ENCODE data around the gene LDB1. TPM values are rescaled to one million over a fixed set of nuclear protein-coding genes. Genes with fewer than 3 reads are reported as not detected.

The LDB1 gene, protein sequence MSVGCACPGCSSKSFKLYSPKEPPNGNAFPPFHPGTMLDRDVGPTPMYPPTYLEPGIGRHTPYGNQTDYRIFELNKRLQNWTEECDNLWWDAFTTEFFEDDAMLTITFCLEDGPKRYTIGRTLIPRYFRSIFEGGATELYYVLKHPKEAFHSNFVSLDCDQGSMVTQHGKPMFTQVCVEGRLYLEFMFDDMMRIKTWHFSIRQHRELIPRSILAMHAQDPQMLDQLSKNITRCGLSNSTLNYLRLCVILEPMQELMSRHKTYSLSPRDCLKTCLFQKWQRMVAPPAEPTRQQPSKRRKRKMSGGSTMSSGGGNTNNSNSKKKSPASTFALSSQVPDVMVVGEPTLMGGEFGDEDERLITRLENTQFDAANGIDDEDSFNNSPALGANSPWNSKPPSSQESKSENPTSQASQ
- polyA plus RNA-seq, result 10 to 100 TPM; 11.9 to 47.5 (median 16.8) TPM
- long read RNA-seq, donor 1, partial matches to known transcripts, result 56 of 66 reads
- long read RNA-seq, donor 1, other reads (novel, unspliced or antisense), result 6 of 66 reads
- long read RNA-seq, donor 2, result 0 reads
- long read RNA-seq, donor 3, partial matches to known transcripts, result 18 of 21 reads
- long read RNA-seq, donor 3, other reads (novel, unspliced or antisense), result 0 of 21 reads
- long read RNA-seq, donor 4, partial matches to known transcripts, result 0 of 1 reads
- long read RNA-seq, donor 4, other reads (novel, unspliced or antisense), result 0 of 1 reads
- long read RNA-seq, donor 5, result 0 reads
- long read RNA-seq, donor 6, partial matches to known transcripts, result 0 of 1 reads
- long read RNA-seq, donor 6, other reads (novel, unspliced or antisense), result 0 of 1 reads
- long read RNA-seq, donor 7, result 0 reads
- long read RNA-seq, donor 8, partial matches to known transcripts, result 0 of 2 reads
- long read RNA-seq, donor 8, other reads (novel, unspliced or antisense), result 0 of 2 reads
- long read RNA-seq, donor 9, result 0 reads
- long read RNA-seq, donor 10, partial matches to known transcripts, result 41 of 47 reads
- long read RNA-seq, donor 10, other reads (novel, unspliced or antisense), result 0 of 47 reads

DNA sequence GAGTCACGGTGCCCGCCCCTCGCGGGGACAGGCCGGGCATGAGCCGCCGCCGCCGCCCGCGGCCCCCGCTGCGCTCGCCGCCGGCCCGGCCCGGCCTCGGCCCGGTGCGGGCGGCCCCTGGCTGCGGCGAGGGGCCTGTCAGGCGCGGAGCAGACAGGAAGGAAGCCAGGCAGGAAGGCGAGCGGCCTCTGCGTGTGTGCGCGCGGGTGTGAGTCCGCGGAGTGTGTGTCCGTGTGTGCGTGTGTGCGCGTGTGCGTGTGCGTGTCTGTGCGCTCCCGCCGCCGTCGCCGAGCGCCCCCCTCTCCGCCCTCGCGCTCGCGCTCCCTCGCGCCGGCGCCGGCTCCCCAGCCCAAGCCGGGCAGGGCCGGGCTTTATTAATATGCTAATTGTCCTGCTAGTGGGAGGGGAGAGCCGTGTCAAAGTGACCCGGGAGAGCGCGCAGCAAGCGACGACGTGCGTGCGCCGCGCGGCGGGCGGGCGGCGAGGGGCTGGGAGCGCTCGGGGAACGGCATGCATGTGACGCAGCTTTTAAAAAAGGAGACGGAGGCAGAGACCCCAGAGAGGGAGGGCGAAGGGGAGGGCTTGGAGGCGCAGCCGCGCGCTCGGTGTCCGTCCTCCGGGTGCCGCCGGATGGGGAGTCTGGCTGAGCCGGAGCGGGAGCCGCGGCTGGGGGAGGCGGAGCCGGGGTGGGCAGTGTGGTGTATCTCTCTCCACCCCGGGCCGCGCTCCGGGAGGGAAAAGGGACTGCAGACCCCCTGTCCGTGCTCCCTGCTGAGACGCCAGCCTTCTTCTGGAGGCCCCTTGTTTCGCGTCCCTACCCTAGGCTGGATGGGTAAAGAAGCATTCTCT, at the start of gene LDB1:
TSS of gene LDB1 (minus strand) at position 227 of the 849 bp plus-strand sequence. CDS start 258 bp downstream, outside the sequence.
- Histone ChIP-seq H3K4me3 (ENCODE audit: low read depth in 1 of 3, low read length in 3 of 3) (peak within 1 kb of the TSS; percentile 88 to 96 (median 95)), H3K27me3 (ENCODE audit: control insufficient read depth in 3 of 3, insufficient read depth in 3 of 3, low read length in 3 of 3) (no peaks in the 10 kb centered on the region), H3K27ac (ENCODE audit: low read depth in 1 of 3, low read length in 2 of 3) (peak within 1 kb of the TSS; percentile 94 to 98 (median 96)), H3K4me1 (ENCODE audit: control insufficient read depth in 3 of 3, insufficient read depth in 2 of 3, low read depth in 1 of 3, low read length in 2 of 3) (peaks cover 2 to 53% (median 10%) of the 10 kb centered on the region in 3 donors), H3K36me3 (ENCODE audit: control insufficient read depth in 3 of 3, insufficient read depth in 2 of 3, low read depth in 1 of 3, low read length in 3 of 3) (peaks cover 0 to 3% (median 0%) of the 10 kb centered on the region in 3 donors), H3K9me3 (ENCODE audit: control insufficient read depth in 2 of 2, insufficient read depth in 1 of 2, low read depth in 1 of 2, low read length in 1 of 2) (no peaks in the 10 kb centered on the region)
- FAIRE-seq (no peak), DNase-seq (peak; percentile 84 to 94)
- 0% methylated on average over 85 to 104 of the region's 104 CpGs for WGBS, 3 donors

DNA sequence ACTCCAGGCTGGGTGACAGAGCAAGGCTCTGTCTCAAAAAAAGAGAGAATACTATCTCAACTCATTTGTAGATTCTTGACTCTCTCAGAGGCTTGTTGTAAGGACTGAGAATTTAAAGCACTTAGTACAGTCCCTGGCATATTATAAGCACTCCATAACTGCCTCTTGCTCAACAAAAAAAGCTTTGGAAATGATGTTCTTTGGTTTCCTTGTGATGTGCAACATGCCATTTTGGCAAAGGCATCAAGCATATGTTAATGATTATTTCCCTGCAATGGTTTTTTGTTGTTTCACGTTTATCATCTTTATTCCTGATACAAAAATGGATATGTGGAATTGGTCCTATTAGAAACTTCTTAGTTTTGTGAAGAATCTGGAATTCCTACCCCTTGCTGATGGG, 47.7 kb upstream of the LDB1 start:
- H3K9me3 ChIP-seq (ENCODE audit: control insufficient read depth in 2 of 2, insufficient read depth in 1 of 2, low read depth in 1 of 2, low read length in 1 of 2), result no peaks in the 10 kb centered on the region
- H3K36me3 ChIP-seq (ENCODE audit: control insufficient read depth in 3 of 3, insufficient read depth in 2 of 3, low read depth in 1 of 3, low read length in 3 of 3), result peaks cover 0 to 4% (median 3%) of the 10 kb centered on the region in 3 donors
- H3K4me1 ChIP-seq (ENCODE audit: control insufficient read depth in 3 of 3, insufficient read depth in 2 of 3, low read depth in 1 of 3, low read length in 2 of 3), result no peaks in the 10 kb centered on the region
- DNase-seq, result no peak
- no peak for FAIRE-seq
- H3K4me3 ChIP-seq (ENCODE audit: low read depth in 1 of 3, low read length in 3 of 3), result no peak overlapping the region
- peaks cover 0 to 3% (median 0%) of the 10 kb centered on the region in 3 donors for H3K27me3 ChIP-seq (ENCODE audit: control insufficient read depth in 3 of 3, insufficient read depth in 3 of 3, low read length in 3 of 3)
- H3K27ac ChIP-seq (ENCODE audit: low read depth in 1 of 3, low read length in 2 of 3), result no peak overlapping the region
- 29 to 68% (median 29%) methylated on average over 1 of the region's 1 CpG for WGBS, 3 donors

DNA sequence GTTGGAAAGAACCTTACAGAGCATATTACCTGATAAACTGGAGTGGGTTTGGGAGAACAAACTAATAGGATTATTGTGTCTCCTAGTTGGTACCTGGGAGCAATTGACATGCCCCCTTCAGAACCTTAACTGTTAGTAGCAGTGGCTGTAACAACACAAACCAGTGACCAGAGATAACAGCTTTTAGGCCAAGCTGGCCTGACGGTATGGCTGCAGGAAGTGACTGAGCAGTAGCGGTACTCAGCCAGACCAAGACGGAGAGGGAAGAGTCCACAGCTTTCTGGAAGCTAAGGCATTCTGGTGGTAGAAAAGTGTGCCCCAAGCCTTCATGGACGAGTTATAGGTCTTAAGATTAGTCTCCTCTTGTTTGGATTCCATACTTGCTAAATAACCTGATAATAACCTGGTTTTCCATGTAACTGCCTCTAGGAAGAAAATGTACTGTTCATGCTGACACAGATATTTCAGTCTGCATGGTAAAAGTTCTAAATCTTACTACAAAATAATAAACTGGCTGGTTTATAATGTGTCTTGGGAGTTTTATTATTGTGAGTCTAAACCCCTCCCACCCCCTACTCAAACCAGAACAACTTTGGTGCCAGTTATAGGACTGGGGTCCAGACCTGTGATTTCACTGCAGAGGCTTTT, 43.3 kb upstream of the LDB1 start:
- Histone ChIP-seq H3K4me1 (ENCODE audit: control insufficient read depth in 3 of 3, insufficient read depth in 2 of 3, low read depth in 1 of 3, low read length in 2 of 3) (no peaks in the 10 kb centered on the region), H3K9me3 (ENCODE audit: control insufficient read depth in 2 of 2, insufficient read depth in 1 of 2, low read depth in 1 of 2, low read length in 1 of 2) (no peaks in the 10 kb centered on the region), H3K27me3 (ENCODE audit: control insufficient read depth in 3 of 3, insufficient read depth in 3 of 3, low read length in 3 of 3) (no peaks in the 10 kb centered on the region), H3K36me3 (ENCODE audit: control insufficient read depth in 3 of 3, insufficient read depth in 2 of 3, low read depth in 1 of 3, low read length in 3 of 3) (peaks cover 28 to 39% (median 28%) of the 10 kb centered on the region in 3 donors), H3K4me3 (ENCODE audit: low read depth in 1 of 3, low read length in 3 of 3) (no peak overlapping the region), H3K27ac (ENCODE audit: low read depth in 1 of 3, low read length in 2 of 3) (no peak overlapping the region)
- FAIRE-seq (no peak), DNase-seq (no peak)
- 72 to 79% (median 77%) methylated on average over 4 of the region's 4 CpGs for WGBS, 3 donors

DNA sequence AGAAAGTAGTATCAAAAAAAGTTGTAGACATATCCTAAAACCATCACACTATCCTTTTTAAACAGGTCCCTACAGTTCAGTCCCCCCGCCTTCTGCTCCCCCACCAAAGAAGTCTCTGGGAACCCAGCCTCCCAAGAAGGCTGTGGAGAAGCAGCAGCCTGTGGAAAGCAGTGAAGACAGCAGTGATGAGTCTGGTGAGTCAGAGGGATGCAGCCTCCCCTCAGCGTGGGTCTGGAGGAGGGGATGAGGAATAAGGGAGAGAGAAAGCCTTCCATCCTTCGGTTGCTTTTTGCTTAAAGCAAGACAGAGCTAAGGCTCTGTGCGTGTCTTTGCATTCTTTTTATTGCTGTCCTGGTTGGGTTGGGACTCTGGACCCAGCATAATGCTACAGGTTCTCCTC, 39.7 kb upstream of the LDB1 start:
- WGBS, 3 donors, result 92 to 96% (median 95%) methylated on average over 4 of the region's 4 CpGs
- H3K4me3 ChIP-seq (ENCODE audit: low read depth in 1 of 3, low read length in 3 of 3), result no peak overlapping the region
- no peak overlapping the region for H3K27ac ChIP-seq (ENCODE audit: low read depth in 1 of 3, low read length in 2 of 3)
- no peaks in the 10 kb centered on the region for H3K9me3 ChIP-seq (ENCODE audit: control insufficient read depth in 2 of 2, insufficient read depth in 1 of 2, low read depth in 1 of 2, low read length in 1 of 2)
- DNase-seq, result no peak
- no peak for FAIRE-seq
- H3K27me3 ChIP-seq (ENCODE audit: control insufficient read depth in 3 of 3, insufficient read depth in 3 of 3, low read length in 3 of 3), result no peaks in the 10 kb centered on the region
- H3K36me3 ChIP-seq (ENCODE audit: control insufficient read depth in 3 of 3, insufficient read depth in 2 of 3, low read depth in 1 of 3, low read length in 3 of 3), result peaks cover 31 to 63% (median 41%) of the 10 kb centered on the region in 3 donors
- H3K4me1 ChIP-seq (ENCODE audit: control insufficient read depth in 3 of 3, insufficient read depth in 2 of 3, low read depth in 1 of 3, low read length in 2 of 3), result no peaks in the 10 kb centered on the region

DNA sequence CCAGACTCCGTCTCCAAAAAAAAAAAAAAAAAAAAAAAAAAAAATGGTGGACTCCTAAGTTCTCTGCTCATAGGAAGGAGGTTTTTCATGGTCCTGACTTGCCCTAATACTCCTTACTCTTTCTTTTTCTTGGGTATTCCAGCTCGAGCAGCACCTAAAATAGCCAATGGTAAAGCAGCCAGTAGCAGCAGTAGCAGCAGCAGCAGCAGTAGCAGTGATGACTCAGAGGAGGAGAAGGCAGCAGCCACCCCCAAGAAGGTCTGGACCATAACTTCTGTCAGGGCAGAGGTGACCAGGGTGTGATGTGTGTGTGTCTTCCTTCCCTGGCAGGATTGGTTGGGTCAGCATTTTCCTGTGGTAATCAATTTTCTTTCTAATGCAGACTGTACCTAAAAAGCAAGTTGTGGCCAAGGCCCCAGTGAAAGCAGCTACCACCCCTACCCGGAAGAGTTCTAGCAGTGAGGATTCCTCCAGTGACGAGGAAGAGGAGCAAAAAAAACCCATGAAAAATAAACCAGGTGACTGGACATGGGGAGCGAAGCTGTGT, 39.0 kb upstream of the LDB1 start:
- Histone ChIP-seq H3K27ac (ENCODE audit: low read depth in 1 of 3, low read length in 2 of 3) (no peak overlapping the region), H3K27me3 (ENCODE audit: control insufficient read depth in 3 of 3, insufficient read depth in 3 of 3, low read length in 3 of 3) (no peaks in the 10 kb centered on the region), H3K36me3 (ENCODE audit: control insufficient read depth in 3 of 3, insufficient read depth in 2 of 3, low read depth in 1 of 3, low read length in 3 of 3) (peaks cover 31 to 69% (median 41%) of the 10 kb centered on the region in 3 donors), H3K4me3 (ENCODE audit: low read depth in 1 of 3, low read length in 3 of 3) (no peak overlapping the region), H3K9me3 (ENCODE audit: control insufficient read depth in 2 of 2, insufficient read depth in 1 of 2, low read depth in 1 of 2, low read length in 1 of 2) (no peaks in the 10 kb centered on the region), H3K4me1 (ENCODE audit: control insufficient read depth in 3 of 3, insufficient read depth in 2 of 3, low read depth in 1 of 3, low read length in 2 of 3) (no peaks in the 10 kb centered on the region)
- FAIRE-seq, result no peak
- no peak for DNase-seq
- 90 to 95% (median 92%) methylated on average over 5 of the region's 5 CpGs for WGBS, 3 donors

DNA sequence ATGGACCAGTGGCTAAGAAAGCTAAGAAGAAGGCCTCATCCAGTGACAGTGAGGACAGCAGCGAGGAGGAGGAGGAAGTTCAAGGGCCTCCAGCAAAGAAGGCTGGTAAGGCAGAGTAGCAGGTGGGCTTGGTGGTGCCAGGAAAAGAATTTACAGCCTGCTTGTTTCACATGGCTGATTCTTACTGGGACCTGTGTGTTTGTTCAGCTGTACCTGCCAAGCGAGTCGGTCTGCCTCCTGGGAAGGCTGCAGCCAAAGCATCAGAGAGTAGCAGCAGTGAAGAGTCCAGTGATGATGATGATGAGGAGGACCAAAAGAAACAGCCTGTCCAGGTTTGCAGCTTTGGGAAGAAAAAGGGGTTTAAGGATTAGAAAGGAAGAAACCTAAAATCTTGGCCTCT, 37.1 kb upstream of the LDB1 start:
- H3K4me1 ChIP-seq (ENCODE audit: control insufficient read depth in 3 of 3, insufficient read depth in 2 of 3, low read depth in 1 of 3, low read length in 2 of 3), result peaks cover 0 to 7% (median 2%) of the 10 kb centered on the region in 3 donors
- no peak overlapping the region for H3K4me3 ChIP-seq (ENCODE audit: low read depth in 1 of 3, low read length in 3 of 3)
- peaks cover 26 to 66% (median 39%) of the 10 kb centered on the region in 3 donors for H3K36me3 ChIP-seq (ENCODE audit: control insufficient read depth in 3 of 3, insufficient read depth in 2 of 3, low read depth in 1 of 3, low read length in 3 of 3)
- no peak overlapping the region for H3K27ac ChIP-seq (ENCODE audit: low read depth in 1 of 3, low read length in 2 of 3)
- no peak for FAIRE-seq
- WGBS, 3 donors, result 88 to 91% (median 90%) methylated on average over 3 of the region's 3 CpGs
- DNase-seq, result no peak
- H3K9me3 ChIP-seq (ENCODE audit: control insufficient read depth in 2 of 2, insufficient read depth in 1 of 2, low read depth in 1 of 2, low read length in 1 of 2), result no peaks in the 10 kb centered on the region
- H3K27me3 ChIP-seq (ENCODE audit: control insufficient read depth in 3 of 3, insufficient read depth in 3 of 3, low read length in 3 of 3), result no peaks in the 10 kb centered on the region

DNA sequence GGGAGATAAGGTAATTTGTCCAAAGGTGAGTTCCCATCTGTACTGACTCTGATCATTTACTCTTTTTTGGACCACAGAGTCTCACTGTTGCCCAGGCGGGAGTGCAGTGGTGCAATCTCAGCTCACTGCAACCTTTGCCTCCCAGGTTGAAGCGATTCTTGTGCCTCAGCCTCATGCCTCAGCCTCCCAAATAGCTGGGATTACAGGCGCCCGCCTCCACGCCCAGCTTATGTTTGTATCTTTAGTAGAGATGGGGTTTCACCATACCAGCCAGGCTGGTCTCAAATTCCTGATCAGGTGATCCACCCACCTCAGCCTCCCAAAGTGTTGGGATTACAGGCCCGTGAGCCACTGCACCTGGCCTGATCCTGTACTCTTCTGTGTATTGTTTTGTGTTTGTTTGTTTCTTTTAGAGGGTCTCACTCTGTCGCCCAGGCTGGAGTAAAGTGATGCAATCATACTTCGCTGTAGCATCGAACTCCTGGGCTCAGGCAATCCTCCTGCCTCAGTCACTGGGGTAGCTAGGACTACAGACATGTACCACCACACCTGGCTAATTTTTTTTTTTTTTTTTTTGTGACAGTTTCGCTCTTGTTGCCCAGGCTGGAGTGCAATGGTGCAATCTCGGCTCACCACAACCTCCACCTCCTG, 34.4 kb upstream of the LDB1 start:
- Histone ChIP-seq H3K4me1 (ENCODE audit: control insufficient read depth in 3 of 3, insufficient read depth in 2 of 3, low read depth in 1 of 3, low read length in 2 of 3) (peaks cover 0 to 19% (median 2%) of the 10 kb centered on the region in 3 donors), H3K36me3 (ENCODE audit: control insufficient read depth in 3 of 3, insufficient read depth in 2 of 3, low read depth in 1 of 3, low read length in 3 of 3) (peaks cover 12 to 46% (median 21%) of the 10 kb centered on the region in 3 donors), H3K27me3 (ENCODE audit: control insufficient read depth in 3 of 3, insufficient read depth in 3 of 3, low read length in 3 of 3) (no peaks in the 10 kb centered on the region), H3K9me3 (ENCODE audit: control insufficient read depth in 2 of 2, insufficient read depth in 1 of 2, low read depth in 1 of 2, low read length in 1 of 2) (no peaks in the 10 kb centered on the region), H3K4me3 (ENCODE audit: low read depth in 1 of 3, low read length in 3 of 3) (no peak overlapping the region), H3K27ac (ENCODE audit: low read depth in 1 of 3, low read length in 2 of 3) (no peak overlapping the region)
- 88 to 91% (median 91%) methylated on average over 11 of the region's 11 CpGs for WGBS, 3 donors
- FAIRE-seq (no peak), DNase-seq (peak in 1 of 2 donors; percentile 17)

Measured in small intestine (tissue), 16 donors.